Vagina (tissue), 2 donors: Measurements from ENCODE around the gene SPO11.

Experiments
- CTCF ChIP-seq, 3 experiments: fragments of 450-650 bp in 2 of 3; fragments of 200-600 bp in 1 of 3; sonication (generic) in 1 of 3; IDR thresholded peaks; one replicate each; pipeline ENCODE4 v1.5.1; 2017 to 2019; ENCODE audit warnings: antibody characterized with exemption in 3 of 3, mild to moderate bottlenecking in 2 of 3, moderate library complexity in 2 of 3
- POLR2AphosphoS5 ChIP-seq, 2 donors: sonication (generic); formaldehyde crosslinking; IDR thresholded peaks; one replicate each; pipeline ENCODE4 v1.9.0; 2017; ENCODE audit warnings: antibody characterized with exemption in 2 of 2, mild to moderate bottlenecking in 2 of 2, low read depth in 1 of 2; ENCODE audit not compliant: insufficient read depth in 1 of 2

DNA sequence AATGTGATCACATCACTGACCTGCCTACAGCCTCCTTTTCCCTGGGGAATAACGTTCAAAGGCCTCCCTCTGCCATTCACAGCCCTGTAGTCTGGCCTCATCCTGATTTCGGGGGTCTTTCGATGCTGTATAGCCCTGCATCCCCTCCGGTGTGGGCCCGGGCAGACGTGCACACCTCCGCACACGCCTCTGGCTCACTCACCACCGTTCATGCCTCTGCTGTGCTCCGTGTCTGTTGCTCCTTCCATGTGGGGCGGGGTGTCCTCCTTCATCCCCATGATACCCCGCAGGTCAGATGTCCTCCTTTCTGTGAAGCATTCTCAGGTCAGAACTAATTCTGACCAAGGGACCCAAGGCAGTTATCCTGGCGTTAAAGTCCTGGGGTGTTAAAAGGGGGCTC lies 47.7 kb downstream of the SPO11 start:
- TF ChIP-seq CTCF (IDR thresholded peaks at IDR 0.05) (no peak), POLR2AphosphoS5 (IDR thresholded peaks at IDR 0.05; ENCODE audit: insufficient read depth in 1 of 2, low read depth in 1 of 2) (no peak)
